ENCODE measurements around the gene ZNF354B. TPM values are rescaled to one million over a fixed set of nuclear protein-coding genes. Genes with fewer than 3 reads are reported as not detected.
A peak's percentile ranks its signal among the peaks of the same experiment; 100 is the strongest.

Gene ZNF354B
- total and polyA plus RNA-seq, 2 of the 13 experiments (the other 11 are each of a cell fraction or from before 2014, with no cell fraction given) = 7.8 to 10.3 TPM

DNA sequence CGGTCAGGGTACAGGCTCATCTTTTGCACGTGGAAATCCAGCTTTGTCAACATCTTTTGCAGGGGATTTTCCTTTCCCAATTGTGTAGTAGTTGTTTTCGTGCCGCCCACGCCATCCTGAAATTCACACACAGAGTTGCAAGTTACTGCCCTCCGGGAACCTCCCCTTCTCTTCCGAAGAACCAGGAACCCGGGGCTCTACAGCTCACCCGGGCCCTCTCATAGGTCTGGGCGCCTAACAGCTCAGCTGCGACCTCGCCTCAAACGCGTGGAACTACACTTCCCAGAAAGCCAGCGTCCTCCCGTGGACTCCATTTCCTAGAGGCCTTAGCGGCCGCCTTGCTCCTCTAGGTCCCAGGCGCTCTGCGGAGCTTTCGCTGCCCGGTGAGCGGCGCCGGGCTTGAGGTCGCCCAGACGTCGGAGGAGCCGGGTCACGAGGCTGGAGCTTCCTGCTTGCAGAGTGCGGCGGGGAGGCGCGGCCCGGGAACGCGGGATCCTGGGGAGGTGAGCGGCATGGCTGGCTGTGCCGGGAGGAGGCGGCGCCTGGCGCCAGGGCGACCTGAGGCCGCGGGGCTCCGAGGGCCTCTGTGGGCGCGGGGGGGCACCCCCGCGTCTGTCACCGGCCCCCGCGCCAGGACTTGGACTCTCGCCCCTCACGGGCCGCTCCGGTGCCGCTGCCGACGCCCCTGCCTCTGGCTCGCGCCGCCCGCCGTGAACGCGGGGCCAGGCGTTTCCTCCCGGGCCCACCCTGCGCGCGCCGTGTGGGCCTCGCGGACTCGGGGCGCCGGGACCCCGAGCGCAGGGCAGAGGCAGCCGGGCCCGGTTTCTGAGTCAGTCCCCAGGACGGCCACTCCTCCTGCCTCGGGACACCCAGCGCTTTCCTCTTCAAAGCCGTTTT, at the start of gene ZNF354B (continued):
- TF ChIP-seq, protein P1, sequence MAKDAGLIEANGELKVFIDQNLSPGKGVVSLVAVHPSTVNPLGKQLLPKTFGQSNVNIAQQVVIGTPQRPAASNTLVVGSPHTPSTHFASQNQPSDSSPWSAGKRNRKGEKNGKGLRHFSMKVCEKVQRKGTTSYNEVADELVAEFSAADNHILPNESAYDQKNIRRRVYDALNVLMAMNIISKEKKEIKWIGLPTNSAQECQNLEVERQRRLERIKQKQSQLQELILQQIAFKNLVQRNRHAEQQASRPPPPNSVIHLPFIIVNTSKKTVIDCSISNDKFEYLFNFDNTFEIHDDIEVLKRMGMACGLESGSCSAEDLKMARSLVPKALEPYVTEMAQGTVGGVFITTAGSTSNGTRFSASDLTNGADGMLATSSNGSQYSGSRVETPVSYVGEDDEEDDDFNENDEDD (CRISPR knock-in tag; IDR thresholded peaks at IDR 0.05; ENCODE audit: borderline replicate concordance) = peak; percentile 86
- TF ChIP-seq, protein P2, sequence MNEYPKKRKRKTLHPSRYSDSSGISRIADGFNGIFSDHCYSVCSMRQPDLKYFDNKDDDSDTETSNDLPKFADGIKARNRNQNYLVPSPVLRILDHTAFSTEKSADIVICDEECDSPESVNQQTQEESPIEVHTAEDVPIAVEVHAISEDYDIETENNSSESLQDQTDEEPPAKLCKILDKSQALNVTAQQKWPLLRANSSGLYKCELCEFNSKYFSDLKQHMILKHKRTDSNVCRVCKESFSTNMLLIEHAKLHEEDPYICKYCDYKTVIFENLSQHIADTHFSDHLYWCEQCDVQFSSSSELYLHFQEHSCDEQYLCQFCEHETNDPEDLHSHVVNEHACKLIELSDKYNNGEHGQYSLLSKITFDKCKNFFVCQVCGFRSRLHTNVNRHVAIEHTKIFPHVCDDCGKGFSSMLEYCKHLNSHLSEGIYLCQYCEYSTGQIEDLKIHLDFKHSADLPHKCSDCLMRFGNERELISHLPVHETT (CRISPR knock-in tag; conservative IDR thresholded peaks at IDR 0.05) = peak; percentile 79; the same call in 1 of the 2 replicates
- TF ChIP-seq ZNF816 (CRISPR knock-in tag; IDR thresholded peaks at IDR 0.05; ENCODE audit: borderline replicate concordance) (no peak), ZNF737 (CRISPR knock-in tag; IDR thresholded peaks at IDR 0.05; ENCODE audit: borderline replicate concordance) (no peak), TSC22D2 (CRISPR knock-in tag; IDR thresholded peaks at IDR 0.05; ENCODE audit: borderline replicate concordance) (peak; percentile 84; the same call in 1 of the 2 replicates), ZNF432 (CRISPR knock-in tag; IDR thresholded peaks at IDR 0.05; ENCODE audit: borderline replicate concordance) (no peak), TEAD2 (CRISPR knock-in tag; IDR thresholded peaks at IDR 0.05) (no peak), MATR3 (CRISPR knock-in tag; IDR thresholded peaks at IDR 0.05) (no peak), KLF6 (CRISPR knock-in tag; IDR thresholded peaks at IDR 0.05) (peak; percentile 47; the same call in 1 of the 2 replicates)
- TF ChIP-seq, protein P3, sequence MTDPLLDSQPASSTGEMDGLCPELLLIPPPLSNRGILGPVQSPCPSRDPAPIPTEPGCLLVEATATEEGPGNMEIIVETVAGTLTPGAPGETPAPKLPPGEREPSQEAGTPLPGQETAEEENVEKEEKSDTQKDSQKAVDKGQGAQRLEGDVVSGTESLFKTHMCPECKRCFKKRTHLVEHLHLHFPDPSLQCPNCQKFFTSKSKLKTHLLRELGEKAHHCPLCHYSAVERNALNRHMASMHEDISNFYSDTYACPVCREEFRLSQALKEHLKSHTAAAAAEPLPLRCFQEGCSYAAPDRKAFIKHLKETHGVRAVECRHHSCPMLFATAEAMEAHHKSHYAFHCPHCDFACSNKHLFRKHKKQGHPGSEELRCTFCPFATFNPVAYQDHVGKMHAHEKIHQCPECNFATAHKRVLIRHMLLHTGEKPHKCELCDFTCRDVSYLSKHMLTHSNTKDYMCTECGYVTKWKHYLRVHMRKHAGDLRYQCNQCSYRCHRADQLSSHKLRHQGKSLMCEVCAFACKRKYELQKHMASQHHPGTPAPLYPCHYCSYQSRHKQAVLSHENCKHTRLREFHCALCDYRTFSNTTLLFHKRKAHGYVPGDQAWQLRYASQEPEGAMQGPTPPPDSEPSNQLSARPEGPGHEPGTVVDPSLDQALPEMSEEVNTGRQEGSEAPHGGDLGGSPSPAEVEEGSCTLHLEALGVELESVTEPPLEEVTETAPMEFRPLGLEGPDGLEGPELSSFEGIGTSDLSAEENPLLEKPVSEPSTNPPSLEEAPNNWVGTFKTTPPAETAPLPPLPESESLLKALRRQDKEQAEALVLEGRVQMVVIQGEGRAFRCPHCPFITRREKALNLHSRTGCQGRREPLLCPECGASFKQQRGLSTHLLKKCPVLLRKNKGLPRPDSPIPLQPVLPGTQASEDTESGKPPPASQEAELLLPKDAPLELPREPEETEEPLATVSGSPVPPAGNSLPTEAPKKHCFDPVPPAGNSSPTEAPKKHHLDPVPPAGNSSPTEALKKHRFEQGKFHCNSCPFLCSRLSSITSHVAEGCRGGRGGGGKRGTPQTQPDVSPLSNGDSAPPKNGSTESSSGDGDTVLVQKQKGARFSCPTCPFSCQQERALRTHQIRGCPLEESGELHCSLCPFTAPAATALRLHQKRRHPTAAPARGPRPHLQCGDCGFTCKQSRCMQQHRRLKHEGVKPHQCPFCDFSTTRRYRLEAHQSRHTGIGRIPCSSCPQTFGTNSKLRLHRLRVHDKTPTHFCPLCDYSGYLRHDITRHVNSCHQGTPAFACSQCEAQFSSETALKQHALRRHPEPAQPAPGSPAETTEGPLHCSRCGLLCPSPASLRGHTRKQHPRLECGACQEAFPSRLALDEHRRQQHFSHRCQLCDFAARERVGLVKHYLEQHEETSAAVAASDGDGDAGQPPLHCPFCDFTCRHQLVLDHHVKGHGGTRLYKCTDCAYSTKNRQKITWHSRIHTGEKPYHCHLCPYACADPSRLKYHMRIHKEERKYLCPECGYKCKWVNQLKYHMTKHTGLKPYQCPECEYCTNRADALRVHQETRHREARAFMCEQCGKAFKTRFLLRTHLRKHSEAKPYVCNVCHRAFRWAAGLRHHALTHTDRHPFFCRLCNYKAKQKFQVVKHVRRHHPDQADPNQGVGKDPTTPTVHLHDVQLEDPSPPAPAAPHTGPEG (CRISPR knock-in tag; IDR thresholded peaks at IDR 0.05) = peak; percentile 71; the same call in 1 of the 2 replicates
- TF ChIP-seq, protein P4, sequence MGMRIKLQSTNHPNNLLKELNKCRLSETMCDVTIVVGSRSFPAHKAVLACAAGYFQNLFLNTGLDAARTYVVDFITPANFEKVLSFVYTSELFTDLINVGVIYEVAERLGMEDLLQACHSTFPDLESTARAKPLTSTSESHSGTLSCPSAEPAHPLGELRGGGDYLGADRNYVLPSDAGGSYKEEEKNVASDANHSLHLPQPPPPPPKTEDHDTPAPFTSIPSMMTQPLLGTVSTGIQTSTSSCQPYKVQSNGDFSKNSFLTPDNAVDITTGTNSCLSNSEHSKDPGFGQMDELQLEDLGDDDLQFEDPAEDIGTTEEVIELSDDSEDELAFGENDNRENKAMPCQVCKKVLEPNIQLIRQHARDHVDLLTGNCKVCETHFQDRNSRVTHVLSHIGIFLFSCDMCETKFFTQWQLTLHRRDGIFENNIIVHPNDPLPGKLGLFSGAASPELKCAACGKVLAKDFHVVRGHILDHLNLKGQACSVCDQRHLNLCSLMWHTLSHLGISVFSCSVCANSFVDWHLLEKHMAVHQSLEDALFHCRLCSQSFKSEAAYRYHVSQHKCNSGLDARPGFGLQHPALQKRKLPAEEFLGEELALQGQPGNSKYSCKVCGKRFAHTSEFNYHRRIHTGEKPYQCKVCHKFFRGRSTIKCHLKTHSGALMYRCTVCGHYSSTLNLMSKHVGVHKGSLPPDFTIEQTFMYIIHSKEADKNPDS (CRISPR knock-in tag; IDR thresholded peaks at IDR 0.05) = no peak

Measured in HepG2 (cell line).